HG03095 (cell line): ENCODE data around the gene GNA12.
"Not testable (repeated sequence)": the region's sequence is repeated elsewhere in the genome, so short reads cannot be mapped to it uniquely, and the experiment has no call there.

Experiments
- ATAC-seq: cut with Tn5 transposase; IDR thresholded peaks from one replicate; pipeline ENCODE4 v1.9.1; 2021; ENCODE audit warnings: moderate library complexity; ENCODE audit not compliant: unreplicated experiment

Gene GNA12

GRCh38 chr7:2864999-2865670, 21.0 kb upstream of the GNA12 start:
- no peak for ATAC-seq

- no peak for ATAC-seq
Observed at GRCh38 chr7:2864204-2864985, 20.3 kb upstream of the GNA12 start.

GRCh38 chr7:2863461-2864066, 19.5 kb upstream of the GNA12 start:
- ATAC-seq, result peak; percentile 95

- no peak for ATAC-seq
Observed at GRCh38 chr7:2862831-2863361, 18.8 kb upstream of the GNA12 start.

- no peak for ATAC-seq
Observed at GRCh38 chr7:2861509-2861908, 17.4 kb upstream of the GNA12 start.

- ATAC-seq, result no peak
Observed at GRCh38 chr7:2860627-2861133, 16.6 kb upstream of the GNA12 start.

GRCh38 chr7:2859952-2860351, 15.8 kb upstream of the GNA12 start:
- no peak for ATAC-seq

- no peak for ATAC-seq
Observed at GRCh38 chr7:2858621-2859020, 14.5 kb upstream of the GNA12 start.

- ATAC-seq, result no peak
Observed at GRCh38 chr7:2856388-2857169, 12.5 kb upstream of the GNA12 start.

- no peak for ATAC-seq
Observed at GRCh38 chr7:2855386-2855785, 11.3 kb upstream of the GNA12 start.

GRCh38 chr7:2853552-2853951, 9.4 kb upstream of the GNA12 start:
- not testable (repeated sequence) for ATAC-seq

- no peak for ATAC-seq
Observed at GRCh38 chr7:2853147-2853546, 9.0 kb upstream of the GNA12 start.

GRCh38 chr7:2851497-2851896, 7.4 kb upstream of the GNA12 start:
- ATAC-seq, result peak; percentile 74

GRCh38 chr7:2849941-2850766, 6.0 kb upstream of the GNA12 start:
- no peak for ATAC-seq

GRCh38 chr7:2845034-2845592, 1.0 kb upstream of the GNA12 start:
- ATAC-seq, result no peak

- peak; percentile 20 for ATAC-seq
Observed at GRCh38 chr7:2843711-2844152, 376 bp downstream of the GNA12 start.

GRCh38 chr7:2843191-2843685, 870 bp downstream of the GNA12 start:
- ATAC-seq, result no peak

- ATAC-seq, result no peak
Observed at GRCh38 chr7:2841907-2842306, 2.2 kb downstream of the GNA12 start.

- no peak for ATAC-seq
Observed at GRCh38 chr7:2840458-2840857, 3.6 kb downstream of the GNA12 start.
